GM06990 (cell line): Measurements from ENCODE around the gene TMEM130.

ENCODE experiments used
- DNase-seq: peaks from one replicate; pipeline ENCODE4 v3.0.0-alpha.2; 2011; ENCODE audit not compliant: insufficient read length; ENCODE audit errors: extremely low read depth
- H3K27me3 ChIP-seq: replicated peaks from 2 replicates; pipeline ENCODE4 v1.6.0; 2011; ENCODE audit warnings: low read length; ENCODE audit not compliant: control insufficient read depth, insufficient read depth
- H3K36me3 ChIP-seq: 2 replicates; pipeline ENCODE4 v1.5.1; 2011; ENCODE audit warnings: low read length; ENCODE audit not compliant: control insufficient read depth, insufficient read depth
- H3K4me3 ChIP-seq: replicated peaks from 2 replicates; pipeline ENCODE4 v1.5.1; 2011; ENCODE audit warnings: low read depth, mild to moderate bottlenecking, control low read depth, low read length
- TF ChIP-seq, protein P1 (sequence below): IDR thresholded peaks from 2 replicates; pipeline ENCODE4 v1.5.1; 2011; ENCODE audit warnings: low read length, control low read depth, mild to moderate bottlenecking, inconsistent platforms; ENCODE audit not compliant: insufficient read depth, poor library complexity, severe bottlenecking

TMEM130 gene

DNA sequence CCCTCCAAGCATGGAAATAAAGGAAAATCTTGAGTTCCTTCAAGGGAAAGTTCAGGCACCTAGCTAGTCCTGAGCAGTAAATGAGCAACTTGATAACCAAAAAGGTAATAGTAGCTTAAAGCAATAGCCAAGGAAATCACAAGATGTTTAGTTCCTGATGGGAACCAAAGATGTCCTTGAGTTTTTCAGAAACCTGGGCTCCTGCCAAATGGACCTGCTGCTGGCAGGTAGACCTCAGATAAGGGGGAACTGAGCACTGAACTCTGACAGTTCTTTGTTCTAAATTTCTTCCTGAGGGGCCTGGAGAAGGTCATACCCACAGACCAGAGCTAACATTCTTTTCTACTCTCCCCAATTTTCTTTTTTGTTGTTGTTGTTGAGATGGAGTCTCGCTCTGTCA, 48.5 kb downstream of the TMEM130 start:
- DNase-seq, result no peak
- H3K27me3 ChIP-seq, result no peaks in the 10 kb centered on the region
- no peaks in the 10 kb centered on the region for H3K36me3 ChIP-seq
- TF ChIP-seq, protein P1, sequence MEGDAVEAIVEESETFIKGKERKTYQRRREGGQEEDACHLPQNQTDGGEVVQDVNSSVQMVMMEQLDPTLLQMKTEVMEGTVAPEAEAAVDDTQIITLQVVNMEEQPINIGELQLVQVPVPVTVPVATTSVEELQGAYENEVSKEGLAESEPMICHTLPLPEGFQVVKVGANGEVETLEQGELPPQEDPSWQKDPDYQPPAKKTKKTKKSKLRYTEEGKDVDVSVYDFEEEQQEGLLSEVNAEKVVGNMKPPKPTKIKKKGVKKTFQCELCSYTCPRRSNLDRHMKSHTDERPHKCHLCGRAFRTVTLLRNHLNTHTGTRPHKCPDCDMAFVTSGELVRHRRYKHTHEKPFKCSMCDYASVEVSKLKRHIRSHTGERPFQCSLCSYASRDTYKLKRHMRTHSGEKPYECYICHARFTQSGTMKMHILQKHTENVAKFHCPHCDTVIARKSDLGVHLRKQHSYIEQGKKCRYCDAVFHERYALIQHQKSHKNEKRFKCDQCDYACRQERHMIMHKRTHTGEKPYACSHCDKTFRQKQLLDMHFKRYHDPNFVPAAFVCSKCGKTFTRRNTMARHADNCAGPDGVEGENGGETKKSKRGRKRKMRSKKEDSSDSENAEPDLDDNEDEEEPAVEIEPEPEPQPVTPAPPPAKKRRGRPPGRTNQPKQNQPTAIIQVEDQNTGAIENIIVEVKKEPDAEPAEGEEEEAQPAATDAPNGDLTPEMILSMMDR, result no peak
- no peak overlapping the region for H3K4me3 ChIP-seq

DNA sequence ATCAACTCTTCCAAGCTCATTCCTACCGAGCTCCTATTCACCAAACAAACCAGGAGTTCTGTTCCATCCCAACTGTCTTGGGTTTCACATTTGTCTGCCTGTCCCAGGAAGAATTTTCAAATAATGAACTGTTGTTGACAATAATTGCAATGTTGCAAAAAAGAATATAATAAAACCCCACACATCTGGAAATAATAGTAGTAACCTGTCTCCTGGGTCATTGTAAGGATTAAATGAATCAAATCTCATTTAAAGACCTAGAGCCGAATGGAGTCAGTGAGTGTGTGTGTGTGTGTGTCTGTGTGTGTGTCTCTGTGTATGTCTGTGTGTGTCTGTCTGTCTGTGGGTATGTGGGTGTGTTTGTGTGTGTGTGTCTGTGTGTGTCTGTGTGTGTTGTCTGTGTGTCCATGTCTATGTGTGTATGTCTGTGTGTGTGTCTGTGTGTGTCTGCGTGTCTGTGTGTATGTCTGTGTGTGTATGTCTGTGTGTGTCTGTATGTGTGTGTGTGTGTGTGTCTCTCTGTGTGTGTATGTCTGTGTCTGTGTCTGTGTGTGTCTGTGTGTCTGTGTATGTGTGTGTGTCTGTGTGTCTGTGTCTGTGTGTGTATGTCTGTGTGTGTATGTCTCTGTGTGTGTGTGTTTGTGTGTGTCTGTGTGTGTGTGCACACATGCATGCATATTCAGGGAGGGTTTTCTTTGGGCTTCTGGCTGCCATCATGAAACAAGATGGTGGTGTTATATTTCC, 52.7 kb downstream of the TMEM130 start:
- H3K36me3 ChIP-seq, result no peaks in the 10 kb centered on the region
- no peaks in the 10 kb centered on the region; the same call in 1 of the 2 replicates for H3K27me3 ChIP-seq
- TF ChIP-seq, protein P1, result no peak

DNA sequence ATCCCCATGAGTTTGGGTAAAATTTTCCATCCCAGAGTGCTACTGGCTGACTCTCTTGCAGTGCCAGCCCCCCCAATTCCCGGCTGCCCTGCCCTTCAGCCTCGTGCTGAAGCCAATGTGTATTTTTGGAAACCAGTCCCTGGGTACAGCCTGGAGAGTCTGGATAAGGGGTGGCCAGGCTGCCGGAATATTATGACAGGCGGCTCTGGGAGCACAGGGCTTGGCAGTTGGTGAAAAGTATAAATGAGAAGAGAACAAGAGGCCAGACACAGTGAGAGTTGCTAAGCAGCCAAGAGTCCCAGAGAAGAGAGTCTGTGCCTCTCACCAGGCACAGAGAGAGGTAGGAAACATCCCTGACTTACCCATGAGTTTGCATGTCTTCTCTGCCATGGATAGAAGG, 53.6 kb downstream of the TMEM130 start:
- no peak for DNase-seq
- H3K4me3 ChIP-seq, result no peak overlapping the region
- TF ChIP-seq, protein P1, result no peak
- H3K36me3 ChIP-seq, result no peaks in the 10 kb centered on the region
- H3K27me3 ChIP-seq, result no peaks in the 10 kb centered on the region; the same call in 1 of the 2 replicates

More for the DNA sequence above, 52.7 kb downstream of the TMEM130 start:
- DNase-seq, result no peak
- no peak overlapping the region for H3K4me3 ChIP-seq

DNA sequence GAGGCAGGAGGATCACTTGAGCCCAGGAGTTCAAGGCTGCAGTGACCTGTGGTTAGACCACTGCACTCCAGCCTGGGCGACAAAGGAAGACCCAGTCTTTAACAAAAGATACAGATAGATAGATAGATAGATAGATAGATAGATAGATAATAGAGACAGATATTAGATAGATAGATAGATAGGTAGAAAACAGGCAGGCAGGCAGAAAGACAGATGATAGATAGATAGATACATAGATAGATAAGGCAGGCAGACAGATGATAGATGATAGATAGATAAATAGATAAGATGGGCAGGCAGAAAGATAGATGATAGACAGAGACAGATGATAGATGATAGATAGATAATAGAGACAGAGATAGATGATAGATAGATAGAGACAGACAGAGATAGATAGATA, 54.5 kb downstream of the TMEM130 start:
- H3K4me3 ChIP-seq, result no peak overlapping the region
- no peaks in the 10 kb centered on the region for H3K36me3 ChIP-seq
- H3K27me3 ChIP-seq, result no peaks in the 10 kb centered on the region; the same call in 1 of the 2 replicates
- no peak for DNase-seq
- TF ChIP-seq, protein P1, result no peak

DNA sequence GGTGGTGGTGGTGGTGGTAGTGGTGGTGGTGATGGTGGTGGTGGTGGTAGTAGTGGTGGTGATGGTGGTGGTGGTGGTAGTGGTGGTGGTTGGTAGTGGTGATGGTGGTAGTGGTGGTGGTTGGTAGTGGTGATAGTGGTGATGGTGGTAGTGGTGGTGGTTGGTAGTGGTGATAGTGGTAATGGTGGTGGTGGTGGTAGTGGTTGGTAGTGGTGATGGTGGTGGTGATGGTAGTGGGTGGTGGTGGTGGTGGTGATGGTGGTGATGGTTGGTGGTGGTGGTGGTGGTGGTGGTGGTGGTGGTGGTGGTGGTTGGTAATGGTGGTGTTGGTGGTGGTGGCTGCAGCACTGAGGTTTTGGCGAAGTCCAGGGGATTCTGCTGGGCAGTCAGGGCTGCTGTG, 58.5 kb downstream of the TMEM130 start:
- no peaks in the 10 kb centered on the region for H3K36me3 ChIP-seq
- DNase-seq, result no peak
- TF ChIP-seq, protein P1, result no peak

More for the DNA sequence above, 58.5 kb downstream of the TMEM130 start:
- H3K4me3 ChIP-seq, result no peak overlapping the region
- H3K27me3 ChIP-seq, result no peaks in the 10 kb centered on the region; the same call in 1 of the 2 replicates
